Measurements from ENCODE around the gene RHBDL2. TPM values are rescaled to one million over a fixed set of nuclear protein-coding genes. Genes with fewer than 3 reads are reported as not detected.
A peak's percentile ranks its signal among the peaks of the same experiment; 100 is the strongest.

Gene RHBDL2
- total and polyA plus RNA-seq, 2 of the 13 experiments (the other 11 are each of a cell fraction or from before 2014, with no cell fraction given) = 3.3 to 5.4 TPM

GRCh38 chr1:38990738-38991637 is 49.4 kb upstream of the RHBDL2 start, which contains the start of gene AKIRIN1 (continued):
- TF ChIP-seq ZNF746 (CRISPR knock-in tag; IDR thresholded peaks at IDR 0.05) (no peak), ARID5B (CRISPR knock-in tag; IDR thresholded peaks at IDR 0.05) (peak; percentile 44; the same call in 1 of the 2 replicates), ETS1 (CRISPR knock-in tag; IDR thresholded peaks at IDR 0.05) (peak; percentile 25; the same call in 1 of the 2 replicates), ZFP41 (CRISPR knock-in tag; IDR thresholded peaks at IDR 0.05; ENCODE audit: borderline replicate concordance) (no peak), NAIF1 (CRISPR knock-in tag; IDR thresholded peaks at IDR 0.05; ENCODE audit: borderline replicate concordance) (no peak), CBX1 (IDR thresholded peaks at IDR 0.05; ENCODE audit: low read depth) (no peak), ZNF253 (CRISPR knock-in tag; IDR thresholded peaks at IDR 0.05; ENCODE audit: borderline replicate concordance) (no peak), HMG20A (CRISPR knock-in tag; IDR thresholded peaks at IDR 0.05; ENCODE audit: borderline replicate concordance) (no peak), CREBL2 (CRISPR knock-in tag; IDR thresholded peaks at IDR 0.05; ENCODE audit: borderline replicate concordance) (no peak), MBD4 (IDR thresholded peaks at IDR 0.05; ENCODE audit: borderline replicate concordance, low read length) (no peak), TFDP2 (CRISPR knock-in tag; IDR thresholded peaks at IDR 0.05) (no peak), ZNF260 (CRISPR knock-in tag; IDR thresholded peaks at IDR 0.05; ENCODE audit: borderline replicate concordance, low read depth) (no peak), SNAPC4 (CRISPR knock-in tag; IDR thresholded peaks at IDR 0.05) (no peak), EHMT2 (IDR thresholded peaks at IDR 0.05; ENCODE audit: borderline replicate concordance, low read depth, low read length) (no peak), ZSCAN30 (CRISPR knock-in tag; IDR thresholded peaks at IDR 0.05) (no peak)
